Adrenal gland (tissue), 5 donors: ENCODE data around the gene ZSCAN1.

Experiments
- POLR2A ChIP-seq, 2 donors: fragments of 450-650 bp; IDR thresholded peaks; one replicate each; pipeline ENCODE4 v1.6.1; 2017; ENCODE audit warnings: antibody characterized with exemption in 2 of 2, mild to moderate bottlenecking in 2 of 2, moderate library complexity in 1 of 2
- TF ChIP-seq, protein P1 (sequence below), 6 experiments: fragments of 450-650 bp in 4 of 6; fragments of 200-600 bp in 2 of 6; sonication (generic) in 1 of 6; IDR thresholded peaks; 1 replicate in 5 of 6; 2 replicates in 1 of 6; pipeline versions ENCODE4 v1.5.1 to v1.8.0; 2016 to 2021; ENCODE audit warnings: antibody characterized with exemption in 6 of 6, mild to moderate bottlenecking in 2 of 6, moderate library complexity in 1 of 6
- donor health status: DM: no; HTN: no; CAD: no.

- TF ChIP-seq, protein P1, sequence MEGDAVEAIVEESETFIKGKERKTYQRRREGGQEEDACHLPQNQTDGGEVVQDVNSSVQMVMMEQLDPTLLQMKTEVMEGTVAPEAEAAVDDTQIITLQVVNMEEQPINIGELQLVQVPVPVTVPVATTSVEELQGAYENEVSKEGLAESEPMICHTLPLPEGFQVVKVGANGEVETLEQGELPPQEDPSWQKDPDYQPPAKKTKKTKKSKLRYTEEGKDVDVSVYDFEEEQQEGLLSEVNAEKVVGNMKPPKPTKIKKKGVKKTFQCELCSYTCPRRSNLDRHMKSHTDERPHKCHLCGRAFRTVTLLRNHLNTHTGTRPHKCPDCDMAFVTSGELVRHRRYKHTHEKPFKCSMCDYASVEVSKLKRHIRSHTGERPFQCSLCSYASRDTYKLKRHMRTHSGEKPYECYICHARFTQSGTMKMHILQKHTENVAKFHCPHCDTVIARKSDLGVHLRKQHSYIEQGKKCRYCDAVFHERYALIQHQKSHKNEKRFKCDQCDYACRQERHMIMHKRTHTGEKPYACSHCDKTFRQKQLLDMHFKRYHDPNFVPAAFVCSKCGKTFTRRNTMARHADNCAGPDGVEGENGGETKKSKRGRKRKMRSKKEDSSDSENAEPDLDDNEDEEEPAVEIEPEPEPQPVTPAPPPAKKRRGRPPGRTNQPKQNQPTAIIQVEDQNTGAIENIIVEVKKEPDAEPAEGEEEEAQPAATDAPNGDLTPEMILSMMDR (IDR thresholded peaks at IDR 0.05), result no peak
- TF ChIP-seq POLR2A (IDR thresholded peaks at IDR 0.05), result no peak
Observed at GRCh38 chr19:58042495-58043340, 8.9 kb downstream of the ZSCAN1 start.
